Measurements from ENCODE around the gene PRR23A. TPM values are rescaled to one million over a fixed set of nuclear protein-coding genes. Genes with fewer than 3 reads are reported as not detected.

The PRR23A gene
- total RNA-seq, 1 donor from 2014 or later = not detected

- Mint-ChIP-seq H3K27ac (no peak overlapping the region), H3K4me3 (no peak overlapping the region), H3K36me3 (no peaks in the 10 kb centered on the region), H3K27me3 (ENCODE audit: insufficient read depth, low read depth) (peaks cover 3% of the 10 kb centered on the region), H3K9me3 (peaks cover 6% of the 10 kb centered on the region), H3K4me1 (no peaks in the 10 kb centered on the region)
- H3K9ac ChIP-seq = no peak overlapping the region
- no peak overlapping the region for H3K27ac ChIP-seq
- H2AFZ ChIP-seq (replicated peaks) = no peak overlapping the region
- H3K27me3 ChIP-seq = no peaks in the 10 kb centered on the region
- no peaks in the 10 kb centered on the region for H3K9me3 ChIP-seq (ENCODE audit: low read depth)
- H3K79me2 ChIP-seq (ENCODE audit: low read depth) = no peaks in the 10 kb centered on the region
- H4K20me1 ChIP-seq (ENCODE audit: low read depth) = no peaks in the 10 kb centered on the region
- no peak overlapping the region for H3K4me3 ChIP-seq
- H3K36me3 ChIP-seq = no peaks in the 10 kb centered on the region
- no peak overlapping the region for H3K4me2 ChIP-seq
- DNase-seq (ENCODE audit: low spot score) = no peak
- no peaks in the 10 kb centered on the region for H3F3A ChIP-seq (ENCODE audit: low read depth)
- TF ChIP-seq EZH2phosphoT487 (IDR thresholded peaks at IDR 0.05) = no peak
- TF ChIP-seq CTCF (IDR thresholded peaks at IDR 0.05) = no peak
- no peak for TF ChIP-seq EZH2 (IDR thresholded peaks at IDR 0.05)
- H3K4me1 ChIP-seq = no peaks in the 10 kb centered on the region
These were observed 18.9 kb upstream of the PRR23A start for GRCh38 chr3:139024968-139025367.

GRCh38 chr3:139020868-139021234 is 14.8 kb upstream of the PRR23A start, which contains the start of gene PRR23B:
PRR23B (minus strand) TSS chr3:139020926; CDS start chr3:139020661, 265 bp downstream.
- no peaks in the 10 kb centered on the region for H3K36me3 Mint-ChIP-seq
- no peak within 1 kb of the TSS for H3K4me3 Mint-ChIP-seq
- H2AFZ ChIP-seq (replicated peaks) = no peak within 1 kb of the TSS
- DNase-seq (ENCODE audit: low spot score) = no peak
- no peak within 1 kb of the TSS for H3K27ac ChIP-seq
- no peaks in the 10 kb centered on the region for H4K20me1 ChIP-seq (ENCODE audit: low read depth)
- H3K27me3 ChIP-seq = no peaks in the 10 kb centered on the region
- H3K4me2 ChIP-seq = no peak within 1 kb of the TSS
- H3K9me3 Mint-ChIP-seq = peaks cover 10% of the 10 kb centered on the region
- no peaks in the 10 kb centered on the region for H3K36me3 ChIP-seq
- H3K4me3 ChIP-seq = no peak within 1 kb of the TSS
- H3K9me3 ChIP-seq (ENCODE audit: low read depth) = no peaks in the 10 kb centered on the region
- H3K79me2 ChIP-seq (ENCODE audit: low read depth) = no peaks in the 10 kb centered on the region
- H3K4me1 Mint-ChIP-seq = no peaks in the 10 kb centered on the region
- H3F3A ChIP-seq (ENCODE audit: low read depth) = no peaks in the 10 kb centered on the region
- TF ChIP-seq EZH2 (IDR thresholded peaks at IDR 0.05) (no peak), CTCF (IDR thresholded peaks at IDR 0.05) (peak; percentile 35)
- H3K27me3 Mint-ChIP-seq (ENCODE audit: insufficient read depth, low read depth) = no peaks in the 10 kb centered on the region
- no peak within 1 kb of the TSS for H3K27ac Mint-ChIP-seq
- H3K9ac ChIP-seq = no peak within 1 kb of the TSS
- no peaks in the 10 kb centered on the region for H3K4me1 ChIP-seq

- H3K27me3 Mint-ChIP-seq (ENCODE audit: insufficient read depth, low read depth) = no peaks in the 10 kb centered on the region
- Histone ChIP-seq H3K4me1 (no peaks in the 10 kb centered on the region), H3K36me3 (no peaks in the 10 kb centered on the region), H3F3A (ENCODE audit: low read depth) (no peaks in the 10 kb centered on the region), H3K79me2 (ENCODE audit: low read depth) (no peaks in the 10 kb centered on the region), H3K4me2 (no peak overlapping the region), H3K27ac (no peak overlapping the region), H3K9me3 (ENCODE audit: low read depth) (no peaks in the 10 kb centered on the region), H3K4me3 (no peak overlapping the region), H2AFZ (replicated peaks) (no peak overlapping the region), H3K27me3 (no peaks in the 10 kb centered on the region), H3K9ac (no peak overlapping the region), H4K20me1 (ENCODE audit: low read depth) (no peaks in the 10 kb centered on the region)
- no peak overlapping the region for H3K27ac Mint-ChIP-seq
- H3K9me3 Mint-ChIP-seq = peaks cover 10% of the 10 kb centered on the region
- TF ChIP-seq EZH2phosphoT487 (IDR thresholded peaks at IDR 0.05) = no peak
- TF ChIP-seq CTCF (IDR thresholded peaks at IDR 0.05) = no peak
- no peaks in the 10 kb centered on the region for H3K4me1 Mint-ChIP-seq
- H3K4me3 Mint-ChIP-seq = no peak overlapping the region
- DNase-seq (ENCODE audit: low spot score) = no peak
- no peaks in the 10 kb centered on the region for H3K36me3 Mint-ChIP-seq
These were observed 14.2 kb upstream of the PRR23A start for GRCh38 chr3:139020036-139020867.
